ENCODE measurements around the gene UGT3A2.

Gene UGT3A2

DNA sequence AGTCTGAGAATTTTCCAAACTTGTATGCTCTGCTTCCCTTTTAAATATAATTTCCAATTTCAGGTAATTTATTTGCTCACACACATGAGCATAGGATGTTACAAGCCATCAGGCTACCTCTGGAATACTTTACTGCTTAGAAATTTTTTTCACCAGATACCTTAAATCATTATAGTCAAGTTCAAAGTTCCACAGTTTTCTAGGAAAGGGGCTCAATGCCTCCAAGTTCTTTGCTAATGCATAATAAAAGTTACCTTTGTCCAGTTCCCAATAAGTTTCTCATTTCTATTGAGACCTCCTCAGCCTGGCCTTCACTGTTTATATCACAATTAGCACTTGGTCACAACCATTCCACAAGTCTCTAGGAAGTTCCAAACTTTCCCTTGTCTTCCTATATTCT is 59.3 kb downstream of the UGT3A2 start:
- DNase-seq (ENCODE audit: low read depth in 1 of 2, low spot score in 1 of 2): no peak

DNA sequence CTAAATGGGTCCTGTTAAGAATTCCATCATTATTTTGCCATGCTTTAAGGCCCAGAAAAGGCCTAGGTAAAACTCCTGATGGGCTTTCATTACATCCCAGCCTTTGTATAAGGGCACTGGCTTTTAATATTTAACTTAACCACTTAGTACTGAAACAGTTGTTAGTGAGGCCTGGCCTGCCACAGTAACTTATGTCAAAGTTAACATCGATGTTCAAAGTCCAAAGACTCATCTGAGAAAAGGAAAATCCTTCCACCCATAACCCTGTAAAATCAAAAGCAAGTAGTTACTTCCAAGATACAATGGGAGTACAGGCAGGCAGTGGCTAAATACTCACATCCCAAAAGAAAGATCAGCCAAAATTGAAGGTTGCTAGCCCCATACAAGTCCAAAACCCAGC is 60.5 kb downstream of the UGT3A2 start:
- DNase-seq (ENCODE audit: low read depth in 1 of 2, low spot score in 1 of 2): no peak

DNA sequence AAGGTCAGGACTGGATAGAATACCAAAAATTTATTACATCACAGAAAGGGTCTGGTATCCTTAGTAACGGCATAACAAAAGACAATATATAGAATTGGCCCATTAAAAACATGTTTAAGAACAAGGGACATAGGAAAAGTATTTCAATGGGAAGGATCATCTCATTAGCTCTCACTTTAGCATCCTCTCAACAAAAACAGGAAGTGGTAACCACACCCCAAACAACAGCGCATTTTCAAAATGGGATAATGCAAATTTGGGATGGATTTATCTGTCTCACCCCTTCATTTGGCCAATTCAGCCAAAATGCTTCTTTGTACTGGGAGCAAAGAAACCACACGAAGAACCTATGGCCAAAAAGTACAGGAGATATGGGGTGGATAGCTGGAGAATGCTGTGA is 65.7 kb downstream of the UGT3A2 start:
- DNase-seq (ENCODE audit: low read depth in 1 of 2, low spot score in 1 of 2): no peak

DNA sequence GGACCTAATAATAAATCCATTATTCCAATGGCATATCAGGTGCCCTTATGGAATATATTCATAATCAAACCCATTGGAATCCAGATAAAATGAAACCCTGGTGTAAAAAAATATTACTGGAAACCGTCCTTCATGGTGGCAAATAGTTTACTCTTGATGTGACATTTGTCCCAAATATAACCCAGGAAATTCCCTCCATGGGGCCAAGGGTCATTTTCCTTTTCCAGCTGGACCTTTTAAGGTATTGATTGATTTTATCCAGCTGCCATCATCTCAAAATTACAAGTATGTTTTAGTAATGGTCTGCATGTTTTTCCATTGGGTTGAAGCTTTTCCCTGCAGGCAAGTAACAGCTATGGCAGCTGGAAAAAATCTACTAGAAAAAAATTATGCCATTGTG is 67.1 kb downstream of the UGT3A2 start:
- DNase-seq (ENCODE audit: low read depth in 1 of 2, low spot score in 1 of 2): no peak

DNA sequence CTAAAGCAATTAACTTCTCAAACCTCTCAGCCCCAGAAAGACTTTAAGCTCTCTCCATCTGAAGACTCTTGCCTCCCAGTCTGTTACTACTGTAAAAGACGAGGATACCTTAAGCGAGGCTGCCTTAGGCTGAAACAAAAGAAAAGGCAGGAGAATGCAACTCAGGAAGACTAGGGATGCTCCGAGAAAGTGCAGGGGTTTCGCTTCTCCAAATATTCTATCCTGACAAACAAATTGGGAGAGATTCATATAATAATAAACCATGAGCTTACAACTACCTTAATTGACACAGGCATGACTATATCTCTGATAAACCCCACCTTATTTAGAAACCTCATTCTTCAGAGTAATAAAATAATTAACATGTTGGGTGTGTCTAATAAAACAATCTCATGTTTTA is 70.6 kb downstream of the UGT3A2 start:
- DNase-seq (ENCODE audit: low read depth in 1 of 2, low spot score in 1 of 2): no peak

DNA sequence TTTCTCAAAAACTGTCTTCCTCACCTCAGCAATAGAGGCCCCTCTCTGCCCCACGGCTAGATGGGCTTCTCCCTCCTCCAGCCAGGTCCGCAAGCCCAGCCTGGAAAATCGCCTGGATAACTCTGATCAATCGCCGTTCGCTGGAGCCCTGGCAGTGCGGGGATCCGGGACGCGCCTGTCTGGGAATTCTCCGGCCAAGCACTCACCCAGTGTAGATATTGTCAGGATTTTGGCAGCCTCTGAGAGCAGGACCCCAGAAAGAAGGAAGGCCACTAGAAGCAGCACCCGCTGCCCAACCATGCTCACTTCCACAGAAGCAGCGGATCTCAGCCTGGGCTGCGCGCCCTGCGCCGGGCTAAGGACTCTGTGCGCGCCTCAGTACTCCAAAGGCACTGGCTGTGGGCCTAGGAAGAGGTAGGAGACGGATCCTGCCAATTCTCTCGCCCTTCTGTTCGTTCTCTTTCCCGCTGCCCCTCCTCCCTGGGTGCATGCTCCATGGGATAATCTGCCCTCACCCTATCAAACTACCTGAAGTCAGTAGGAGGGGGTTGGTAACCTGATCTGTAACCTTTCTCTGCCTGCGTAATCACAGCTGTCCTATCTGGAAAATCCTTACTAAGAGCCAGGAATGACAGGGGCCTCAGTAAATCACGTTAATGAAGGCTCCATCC is 75.6 kb downstream of the UGT3A2 start, which contains the start of gene UGT3A1:
UGT3A1 (minus strand) TSS at position 450 of the 671 bp plus-strand sequence; CDS start at position 300, 150 bp downstream.
- no peak for DNase-seq (ENCODE audit: low read depth in 1 of 2, low spot score in 1 of 2)

DNA sequence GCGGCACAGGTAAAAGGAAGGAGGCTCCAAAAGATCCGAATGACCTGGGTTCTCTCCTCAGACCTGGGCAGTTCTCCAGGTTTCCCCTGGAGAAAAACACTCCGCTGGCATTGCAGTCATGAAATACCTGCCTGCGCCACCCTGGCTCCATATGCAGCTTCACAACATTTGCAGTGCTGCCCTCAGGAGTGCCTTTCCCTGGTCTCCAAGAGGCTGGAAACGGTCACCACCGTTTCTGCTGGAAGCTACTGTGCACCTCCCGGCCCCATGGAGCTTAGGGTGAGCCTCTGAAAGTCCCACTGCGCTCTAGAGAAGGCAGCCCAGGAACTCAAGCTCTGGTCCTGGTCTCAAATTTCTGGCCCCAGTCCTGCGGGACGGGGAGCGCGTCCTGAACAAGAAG is 76.2 kb downstream of the UGT3A2 start:
- no peak for DNase-seq (ENCODE audit: low read depth in 1 of 2, low spot score in 1 of 2)

DNA sequence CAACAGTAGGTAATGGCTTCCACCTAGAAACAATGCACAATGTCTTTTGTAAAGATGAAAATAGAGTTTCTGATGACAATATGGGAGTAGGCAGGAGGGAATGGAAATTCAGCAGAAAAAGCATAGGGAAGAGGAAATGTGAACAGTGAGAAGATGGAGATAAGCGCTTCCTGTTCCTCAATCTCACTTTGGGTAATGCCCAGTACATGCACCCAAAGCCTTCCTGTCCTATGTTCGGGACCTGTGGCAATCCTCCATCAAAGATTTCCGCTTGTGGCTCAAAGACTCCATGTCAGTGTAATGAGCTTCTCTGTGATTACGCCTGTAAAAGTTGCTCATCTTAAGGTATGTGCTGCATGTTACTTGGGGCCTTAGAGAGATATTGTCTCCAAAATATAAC is 78.2 kb downstream of the UGT3A2 start:
- DNase-seq (ENCODE audit: low read depth in 1 of 2, low spot score in 1 of 2): no peak

DNA sequence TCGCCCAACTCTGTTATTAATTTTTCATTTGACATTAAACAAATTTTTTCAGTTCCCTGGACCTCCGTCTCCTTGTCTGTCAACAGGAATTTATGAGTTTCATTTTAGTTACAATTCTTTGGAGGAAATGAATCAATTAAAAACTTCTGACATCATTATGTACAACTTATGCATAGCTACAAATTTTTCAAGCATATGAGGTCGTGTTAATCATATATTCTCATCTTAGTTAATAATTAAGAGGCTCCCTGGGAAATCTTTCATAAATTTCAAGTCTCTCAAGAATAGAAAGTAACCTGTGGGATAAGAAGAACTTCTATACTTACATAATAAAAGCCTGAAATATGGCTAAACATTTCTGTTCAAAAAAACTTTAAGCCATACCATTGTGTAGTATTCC is 78.9 kb downstream of the UGT3A2 start:
- no peak for DNase-seq (ENCODE audit: low read depth in 1 of 2, low spot score in 1 of 2)

Data from activated T-helper 1 cell treated with anti-CD3 and anti-CD28 coated beads, Interleukin-2, amount 50 U/mL, for 16 hours (primary cell).